Thyroid gland (tissue), 4 donors: Measurements from ENCODE around the gene NEURL1. TPM values are rescaled to one million over a fixed set of nuclear protein-coding genes. Genes with fewer than 3 reads are reported as not detected.
A peak's percentile ranks its signal among the peaks of the same experiment; 100 is the strongest.
"Not testable (repeated sequence)": the region's sequence is repeated elsewhere in the genome, so short reads cannot be mapped to it uniquely, and the experiment has no call there.

Experiments
- DNase-seq, 2 donors: peaks; one replicate each; pipeline ENCODE4 v3.0.0-alpha.2; 2019
- H3K27ac ChIP-seq, 3 donors: fragments of 200-600 bp; sonication (generic); 1 replicate in 2 of 3; 2 replicates in 1 of 3; pipeline ENCODE4 v1.5.1; 2016 to 2019; ENCODE audit warnings: mild to moderate bottlenecking in 1 of 3, moderate library complexity in 1 of 3
- H3K27me3 ChIP-seq: fragments of 200-600 bp; sonication (generic); one replicate; pipeline ENCODE4 v1.5.1; 2019
- H3K36me3 ChIP-seq, 2 donors: fragments of 200-600 bp; sonication (generic); one replicate each; pipeline ENCODE4 v1.5.1; 2016 to 2019
- H3K4me1 ChIP-seq, 2 donors: fragments of 200-600 bp; sonication (generic); one replicate each; pipeline ENCODE4 v1.5.1; 2017 to 2019
- H3K4me3 ChIP-seq, 3 donors: fragments of 200-600 bp; sonication (generic); replicated peaks in 1 of 3; 1 replicate in 2 of 3; 2 replicates in 1 of 3; pipeline ENCODE4 v1.5.1; 2016; ENCODE audit warnings: mild to moderate bottlenecking in 1 of 3
- H3K9me3 ChIP-seq: fragments of 200-600 bp; sonication (generic); one replicate; pipeline ENCODE4 v1.5.1; 2017
- POLR2A ChIP-seq, 2 donors: fragments of 450-650 bp; IDR thresholded peaks; one replicate each; pipeline ENCODE4 v1.6.1; 2017; ENCODE audit warnings: antibody characterized with exemption in 2 of 2, mild to moderate bottlenecking in 2 of 2, moderate library complexity in 1 of 2
- WGBS, 2 donors: methylation state at CpG; one replicate each; pipeline ENCODE4 v1.1.5; 2017; 5-methylcytosine and 5-hydroxymethylcytosine counted together
- intact Hi-C: fragments of 100-400 bp; cut with DNase I; formaldehyde crosslinking; loops from one replicate; pipeline ENCODE4 v1.15.1; 2023
- total RNA-seq, 4 donors: library from RNA; depleted of rRNA; stranded (reverse); fragments of >200 nt; gene quantifications; one replicate each; pipeline ENCODE4 v1.2.3, GENCODE V29; 2016
- TF ChIP-seq, protein P1 (sequence below), 6 experiments: fragments of 200-600 bp in 3 of 6; fragments of 450-650 bp in 3 of 6; sonication (generic) in 3 of 6; IDR thresholded peaks; one replicate each; pipeline ENCODE4 v1.5.1; 2016 to 2019; ENCODE audit warnings: antibody characterized with exemption in 6 of 6, mild to moderate bottlenecking in 2 of 6, inconsistent platforms in 1 of 6, moderate library complexity in 1 of 6

Gene NEURL1
- total RNA-seq, 4 donors from 2014 or later = 1.1 TPM; not detected in 3

DNA sequence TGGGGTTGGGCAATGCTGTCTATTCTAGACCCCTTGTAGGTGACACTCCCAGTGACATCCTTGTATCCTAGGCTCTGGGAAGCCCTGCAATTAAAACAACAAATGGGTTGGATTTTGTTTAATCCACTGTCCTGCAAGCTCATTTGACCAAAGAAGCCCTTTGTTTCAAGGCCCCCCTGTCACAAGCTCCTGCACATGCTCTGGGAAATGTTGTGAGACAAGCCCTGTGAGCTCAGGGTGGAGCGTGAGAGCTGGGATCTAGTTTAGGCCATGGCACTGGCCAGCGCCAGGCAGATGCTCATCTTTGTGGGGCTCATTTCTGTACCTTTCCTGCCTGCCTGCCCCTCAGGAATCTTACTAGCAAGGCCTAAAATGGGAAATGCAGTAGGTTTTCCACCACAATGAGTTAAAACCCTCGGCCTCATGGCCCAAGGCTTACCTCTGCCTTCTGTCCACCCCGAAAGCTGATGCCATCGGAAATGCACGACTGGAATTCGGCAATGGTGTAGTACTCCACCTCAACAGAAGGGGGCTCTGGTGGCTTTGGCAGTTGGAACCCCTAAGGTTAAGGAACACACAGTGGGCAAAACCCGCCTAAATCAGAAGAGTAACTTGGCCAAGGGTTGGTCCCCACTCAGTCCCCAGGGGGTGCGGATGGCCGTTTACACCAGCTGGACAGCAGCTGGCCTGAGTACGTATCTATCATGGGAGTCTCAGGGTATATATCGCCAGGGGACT is 112.0 kb downstream of the NEURL1 start:
- H3K9me3 ChIP-seq = no peaks in the 10 kb centered on the region
- peaks cover 5 to 10% of the 10 kb centered on the region in 2 donors for H3K4me1 ChIP-seq
- intact Hi-C loops = loop anchor here (2.0 kb wide), 1 partner anchor 81 kb away; no protein-coding TSS in a partner anchor
- H3K27ac ChIP-seq = no peak overlapping the region
- peak; percentile 35 to 45 for DNase-seq
- TF ChIP-seq, protein P1, sequence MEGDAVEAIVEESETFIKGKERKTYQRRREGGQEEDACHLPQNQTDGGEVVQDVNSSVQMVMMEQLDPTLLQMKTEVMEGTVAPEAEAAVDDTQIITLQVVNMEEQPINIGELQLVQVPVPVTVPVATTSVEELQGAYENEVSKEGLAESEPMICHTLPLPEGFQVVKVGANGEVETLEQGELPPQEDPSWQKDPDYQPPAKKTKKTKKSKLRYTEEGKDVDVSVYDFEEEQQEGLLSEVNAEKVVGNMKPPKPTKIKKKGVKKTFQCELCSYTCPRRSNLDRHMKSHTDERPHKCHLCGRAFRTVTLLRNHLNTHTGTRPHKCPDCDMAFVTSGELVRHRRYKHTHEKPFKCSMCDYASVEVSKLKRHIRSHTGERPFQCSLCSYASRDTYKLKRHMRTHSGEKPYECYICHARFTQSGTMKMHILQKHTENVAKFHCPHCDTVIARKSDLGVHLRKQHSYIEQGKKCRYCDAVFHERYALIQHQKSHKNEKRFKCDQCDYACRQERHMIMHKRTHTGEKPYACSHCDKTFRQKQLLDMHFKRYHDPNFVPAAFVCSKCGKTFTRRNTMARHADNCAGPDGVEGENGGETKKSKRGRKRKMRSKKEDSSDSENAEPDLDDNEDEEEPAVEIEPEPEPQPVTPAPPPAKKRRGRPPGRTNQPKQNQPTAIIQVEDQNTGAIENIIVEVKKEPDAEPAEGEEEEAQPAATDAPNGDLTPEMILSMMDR (IDR thresholded peaks at IDR 0.05) = peak; percentile 45 to 70 (median 54)
- no peak for TF ChIP-seq POLR2A (IDR thresholded peaks at IDR 0.05)
- H3K27me3 ChIP-seq = no peaks in the 10 kb centered on the region
- H3K36me3 ChIP-seq = no peaks in the 10 kb centered on the region
- WGBS, 2 donors = 79 to 86% methylated on average over 12 of the region's 12 CpGs
- no peak overlapping the region for H3K4me3 ChIP-seq

DNA sequence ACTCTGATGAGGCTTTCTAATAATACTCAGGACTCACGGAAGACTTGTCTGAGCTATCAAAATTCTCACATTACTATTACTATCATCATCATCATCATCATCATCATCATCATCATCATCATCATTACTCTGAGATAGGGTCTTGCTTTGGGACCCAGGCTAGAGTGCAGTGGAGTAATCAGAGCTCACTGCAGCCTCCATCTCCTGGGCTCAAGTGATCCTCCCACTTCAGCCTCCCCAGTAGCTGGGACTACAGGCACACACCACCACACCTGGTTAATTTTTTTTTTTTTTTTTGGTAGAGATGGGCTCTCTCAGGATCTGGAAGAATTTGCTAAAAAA is 112.6 kb downstream of the NEURL1 start:
- H3K27ac ChIP-seq, H3K9me3 ChIP-seq, H3K4me3 ChIP-seq, H3K4me1 ChIP-seq, DNase-seq, intact Hi-C loops, H3K27me3 ChIP-seq, H3K36me3 ChIP-seq: not testable (repeated sequence)
- WGBS, 2 donors = 100% methylated on average over 1 of the region's 1 CpG

DNA sequence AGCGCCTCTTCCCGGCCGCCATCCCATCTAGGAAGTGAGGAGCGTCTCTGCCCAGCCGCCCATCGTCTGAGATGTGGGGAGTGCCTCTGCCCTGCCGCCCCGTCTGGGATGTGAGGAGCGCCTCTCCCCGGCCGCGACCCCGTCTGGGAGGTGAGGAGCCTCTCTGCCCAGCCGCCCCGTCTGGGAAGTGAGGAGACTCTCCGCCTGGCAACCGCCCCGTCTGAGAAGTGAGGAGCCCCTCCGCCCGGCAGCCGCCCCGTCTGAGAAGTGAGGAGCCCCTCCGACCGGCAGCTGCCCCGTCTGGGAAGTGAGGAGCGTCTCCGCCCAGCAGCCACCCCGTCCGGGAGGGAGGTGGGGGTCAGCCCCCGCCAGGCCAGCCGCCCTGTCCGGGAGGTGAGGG is 113.5 kb downstream of the NEURL1 start:
- intact Hi-C loops, H3K27ac ChIP-seq, H3K4me1 ChIP-seq, H3K36me3 ChIP-seq, H3K9me3 ChIP-seq, H3K4me3 ChIP-seq, DNase-seq, H3K27me3 ChIP-seq: not testable (repeated sequence)
- 96% methylated on average over 16 of the region's 32 CpGs; no CpG with 5 or more reads in 1 of the 2 donors for WGBS, 2 donors

DNA sequence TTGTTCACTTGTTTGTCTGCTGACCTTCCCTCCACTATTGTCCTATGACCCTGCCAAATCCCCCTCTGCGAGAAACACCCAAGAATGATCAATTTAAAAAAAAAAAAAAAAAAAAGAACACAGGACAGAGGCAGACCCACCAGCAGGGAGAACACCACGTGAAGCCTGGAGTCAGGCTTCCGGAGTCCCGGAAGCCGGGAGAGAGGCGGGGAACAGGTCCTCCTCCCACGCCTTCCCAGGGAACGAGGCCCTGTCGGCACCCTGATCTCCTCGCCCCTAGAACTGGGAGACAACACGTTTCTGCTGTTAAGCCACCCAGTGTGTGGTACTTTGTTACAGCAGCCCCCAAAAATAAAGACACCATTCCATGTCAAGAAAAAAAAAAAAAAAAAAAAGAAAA is 114.6 kb downstream of the NEURL1 start:
- H3K27me3 ChIP-seq, H3K4me1 ChIP-seq, H3K9me3 ChIP-seq, DNase-seq, H3K27ac ChIP-seq, H3K4me3 ChIP-seq, H3K36me3 ChIP-seq, intact Hi-C loops: not testable (repeated sequence)
- WGBS, 2 donors = 94% methylated on average over 10 to 11 of the region's 11 CpGs

DNA sequence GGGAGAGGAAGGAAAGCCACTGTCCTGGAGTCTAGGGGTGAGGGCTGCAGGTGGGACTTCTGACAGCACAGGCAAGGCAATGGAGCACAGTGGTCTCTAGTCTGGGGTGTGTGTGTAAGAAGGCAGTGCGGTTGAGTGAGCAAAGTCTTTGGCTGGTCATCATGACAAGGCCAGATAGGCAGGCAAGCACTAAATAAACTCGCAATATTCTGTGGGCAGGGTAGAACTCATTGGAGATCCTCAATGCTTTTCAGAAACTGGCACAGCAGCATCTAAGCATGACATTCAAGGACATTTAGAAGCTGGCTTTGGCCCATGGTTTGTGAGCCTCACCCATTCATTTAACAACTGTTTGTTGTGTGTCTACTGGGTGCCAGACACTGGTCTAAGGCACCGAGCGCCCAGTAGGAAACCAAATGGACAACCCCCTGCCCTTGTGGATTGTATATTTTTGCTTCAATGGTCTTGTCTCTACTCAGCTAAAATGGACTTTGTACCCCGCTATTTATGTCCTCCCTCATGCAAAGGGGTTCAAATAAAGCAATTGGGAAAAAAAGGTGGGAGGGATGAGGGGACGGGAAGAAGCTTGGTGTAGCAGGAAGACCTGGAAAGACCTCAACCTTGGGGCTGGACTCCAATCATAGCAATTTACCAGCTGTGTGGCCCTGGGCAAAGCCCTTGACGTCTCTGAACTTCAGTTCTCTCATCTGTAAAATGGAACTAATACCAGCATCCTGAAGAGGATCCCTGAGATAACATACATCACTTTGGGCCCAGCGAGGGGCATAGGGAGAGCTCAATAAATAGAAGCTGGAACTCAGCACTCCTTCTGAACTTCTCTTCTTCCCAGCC is 116.0 kb downstream of the NEURL1 start:
- WGBS, 2 donors = 81 to 84% methylated on average over 8 of the region's 8 CpGs
- Histone ChIP-seq H3K4me3 (no peak overlapping the region), H3K27ac (no peak overlapping the region), H3K27me3 (no peaks in the 10 kb centered on the region), H3K36me3 (peaks cover 5 to 10% of the 10 kb centered on the region in 2 donors), H3K9me3 (no peaks in the 10 kb centered on the region), H3K4me1 (peaks cover 5 to 10% of the 10 kb centered on the region in 2 donors)
- TF ChIP-seq POLR2A (IDR thresholded peaks at IDR 0.05) = no peak
- TF ChIP-seq, protein P1 (IDR thresholded peaks at IDR 0.05) = no peak
- DNase-seq = peak; percentile 57 to 58
- intact Hi-C loops = no loop called here

DNA sequence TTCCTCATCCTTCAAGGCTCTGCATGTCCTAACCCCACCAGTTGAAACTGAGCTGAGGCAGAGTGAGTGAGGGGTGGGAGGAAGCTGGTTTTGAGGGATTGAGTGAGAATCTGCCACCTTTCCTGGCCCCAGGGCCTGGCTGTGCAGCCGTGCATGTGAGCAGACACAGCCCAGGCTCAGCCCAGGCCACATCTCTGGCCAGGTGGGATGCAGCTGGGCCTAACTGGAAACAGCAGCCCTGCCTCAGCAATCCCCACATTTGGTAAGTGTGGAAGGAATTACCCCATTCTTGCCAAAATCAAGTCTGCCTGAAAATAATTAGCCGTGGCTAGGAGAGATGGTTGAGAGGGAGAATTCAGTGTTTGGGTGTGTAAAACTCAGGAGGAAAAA is 116.6 kb downstream of the NEURL1 start:
- TF ChIP-seq, protein P1 (IDR thresholded peaks at IDR 0.05) = no peak
- no peak for TF ChIP-seq POLR2A (IDR thresholded peaks at IDR 0.05)
- H3K4me3 ChIP-seq = no peak overlapping the region
- no peak for DNase-seq
- H3K9me3 ChIP-seq = no peaks in the 10 kb centered on the region
- peaks cover 5 to 10% of the 10 kb centered on the region in 2 donors for H3K4me1 ChIP-seq
- H3K27me3 ChIP-seq = no peaks in the 10 kb centered on the region
- intact Hi-C loops = no loop called here
- peaks cover 5 to 10% of the 10 kb centered on the region in 2 donors for H3K36me3 ChIP-seq
- H3K27ac ChIP-seq = no peak overlapping the region
- WGBS, 2 donors = 43 to 51% methylated on average over 2 of the region's 2 CpGs
